Left renal pelvis (tissue), 4 donors: ENCODE measurements around the gene METRN. TPM values are rescaled to one million over a fixed set of nuclear protein-coding genes. Genes with fewer than 3 reads are reported as not detected.
"Not testable (repeated sequence)": the region's sequence is repeated elsewhere in the genome, so short reads cannot be mapped to it uniquely, and the experiment has no call there.

Source experiments
- DNase-seq, 4 donors: peaks; one replicate each; pipeline ENCODE4 v3.0.0-alpha.2; 2013; ENCODE audit warnings: low read depth in 4 of 4, low spot score in 3 of 4
- polyA plus RNA-seq, 4 donors: library from polyadenylated mRNA; unstranded; fragments of 120-200 nt; gene quantifications; one replicate each; pipeline ENCODE4 v1.2.1, GENCODE V29; 2013; ENCODE audit not compliant: insufficient read length in 4 of 4

METRN gene
- polyA plus RNA-seq, 4 donors = 5.2 to 12.1 (median 9.2) TPM

DNA sequence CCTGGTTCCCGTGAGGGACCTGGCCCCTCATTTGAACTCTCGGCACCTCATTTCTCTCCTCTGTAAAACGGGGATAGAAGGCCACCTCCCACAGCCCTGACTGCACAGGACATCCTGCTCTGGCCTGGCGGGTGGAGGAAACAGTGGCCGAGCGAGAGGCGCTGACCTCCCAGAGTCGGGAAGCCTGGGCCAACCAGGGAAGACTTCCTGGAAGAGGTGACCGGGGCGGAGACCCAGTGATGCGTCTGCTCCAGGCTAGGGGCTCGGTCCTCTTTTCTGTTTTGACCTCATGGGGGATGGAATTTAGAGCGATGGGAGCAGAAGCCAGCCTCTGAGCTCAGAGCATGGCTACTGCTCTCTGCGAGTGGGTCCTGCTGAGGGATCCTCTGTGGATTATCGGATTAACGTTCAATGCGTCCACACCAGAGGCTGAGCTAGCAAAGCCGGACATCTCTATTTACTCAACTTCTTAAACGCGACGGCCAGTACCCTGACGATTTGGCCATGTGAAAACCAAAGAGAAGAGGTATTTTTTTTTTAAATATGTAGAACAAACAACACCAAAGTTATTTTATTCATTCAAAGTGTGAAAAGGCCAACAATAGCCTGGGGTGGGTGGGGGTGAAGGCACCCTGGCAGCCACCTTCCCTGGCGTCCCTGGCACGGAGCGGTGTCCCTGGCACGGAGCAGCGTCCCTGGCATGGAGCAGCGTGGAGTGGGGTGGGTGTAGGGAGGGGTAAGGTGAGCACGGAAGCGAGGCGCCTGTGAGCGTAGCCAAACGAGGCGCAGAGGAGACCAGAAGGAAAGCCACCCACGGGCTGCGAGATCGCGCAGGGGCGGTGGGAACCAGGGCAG, 36.5 kb downstream of the METRN start:
- DNase-seq = no peak

DNA sequence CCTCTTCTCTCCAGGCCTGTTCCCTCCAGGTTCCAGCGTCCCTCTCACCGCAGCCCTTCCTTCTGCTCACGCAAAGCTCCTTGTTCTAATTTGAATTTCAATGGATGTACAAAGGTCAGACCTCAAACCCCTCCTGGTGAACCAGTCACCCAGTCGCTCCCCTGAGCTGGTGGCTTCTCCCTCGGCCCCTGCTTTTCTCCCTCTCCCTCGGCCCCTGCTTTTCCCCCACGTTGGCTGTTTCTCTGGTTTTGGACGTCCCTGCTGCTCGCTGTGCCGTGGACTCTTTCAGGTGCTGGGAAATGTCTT, 37.0 kb downstream of the METRN start:
- DNase-seq = no peak

DNA sequence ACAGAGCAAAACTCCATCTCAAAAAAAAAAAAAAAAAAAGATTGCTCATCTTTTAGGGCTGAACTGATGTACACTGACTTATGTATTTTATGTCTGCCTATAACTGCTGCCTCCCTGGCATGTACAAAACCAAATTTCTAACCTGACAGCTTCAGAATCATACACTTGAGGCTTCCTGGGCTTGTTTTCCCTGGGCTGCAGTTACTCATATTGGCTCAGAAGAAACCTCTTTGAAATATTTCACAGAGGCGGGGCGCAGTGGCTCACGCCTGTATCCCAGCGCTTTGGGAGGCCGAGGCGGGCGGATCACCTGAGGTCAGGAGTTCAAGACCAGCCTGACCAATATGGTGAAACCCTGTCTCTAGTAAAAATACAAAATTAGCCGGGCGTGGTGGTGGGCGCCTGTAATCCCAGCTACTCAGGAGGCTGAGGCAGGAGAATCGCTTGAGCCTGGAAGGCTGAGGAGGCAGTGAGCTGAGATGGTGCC, 39.2 kb downstream of the METRN start:
- not testable (repeated sequence) for DNase-seq

DNA sequence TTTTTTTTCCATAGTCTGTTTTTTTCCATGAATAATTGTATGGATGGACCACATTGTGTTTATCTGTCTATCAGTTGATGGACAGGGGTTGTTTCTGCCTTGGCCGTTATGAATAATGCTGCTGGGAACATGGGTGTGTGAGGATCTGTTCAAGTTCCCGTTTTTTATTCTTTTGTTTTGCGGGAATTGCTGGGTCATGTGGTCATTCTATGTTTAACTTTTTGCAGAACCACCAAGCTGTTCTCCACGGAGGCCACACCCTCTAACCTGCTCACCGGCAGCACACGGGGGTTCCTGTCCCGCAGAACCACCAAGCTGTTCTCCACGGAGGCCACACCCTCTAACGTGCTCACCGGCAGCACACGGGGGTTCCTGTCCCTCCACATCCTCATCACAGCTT, 39.7 kb downstream of the METRN start:
- no peak for DNase-seq

DNA sequence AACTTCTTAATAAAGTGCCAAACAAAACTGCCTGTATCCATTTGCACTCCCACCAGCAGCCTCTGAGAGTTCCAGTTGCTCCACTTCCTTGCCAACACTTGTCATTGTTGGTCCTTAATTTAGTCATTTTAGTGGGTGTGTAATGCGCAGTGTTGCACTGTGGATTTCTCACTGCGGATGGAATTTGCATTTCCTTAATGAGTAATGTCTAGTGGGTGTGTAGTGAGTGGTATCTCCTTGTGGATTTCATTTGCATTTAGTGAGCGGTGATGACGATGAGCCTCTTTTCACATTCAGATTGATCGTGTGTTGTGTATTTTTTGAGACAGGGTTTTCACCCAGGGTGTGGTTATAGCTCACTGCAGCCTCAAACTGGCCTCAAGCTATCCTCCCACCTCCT, 41.5 kb downstream of the METRN start:
- DNase-seq = no peak

DNA sequence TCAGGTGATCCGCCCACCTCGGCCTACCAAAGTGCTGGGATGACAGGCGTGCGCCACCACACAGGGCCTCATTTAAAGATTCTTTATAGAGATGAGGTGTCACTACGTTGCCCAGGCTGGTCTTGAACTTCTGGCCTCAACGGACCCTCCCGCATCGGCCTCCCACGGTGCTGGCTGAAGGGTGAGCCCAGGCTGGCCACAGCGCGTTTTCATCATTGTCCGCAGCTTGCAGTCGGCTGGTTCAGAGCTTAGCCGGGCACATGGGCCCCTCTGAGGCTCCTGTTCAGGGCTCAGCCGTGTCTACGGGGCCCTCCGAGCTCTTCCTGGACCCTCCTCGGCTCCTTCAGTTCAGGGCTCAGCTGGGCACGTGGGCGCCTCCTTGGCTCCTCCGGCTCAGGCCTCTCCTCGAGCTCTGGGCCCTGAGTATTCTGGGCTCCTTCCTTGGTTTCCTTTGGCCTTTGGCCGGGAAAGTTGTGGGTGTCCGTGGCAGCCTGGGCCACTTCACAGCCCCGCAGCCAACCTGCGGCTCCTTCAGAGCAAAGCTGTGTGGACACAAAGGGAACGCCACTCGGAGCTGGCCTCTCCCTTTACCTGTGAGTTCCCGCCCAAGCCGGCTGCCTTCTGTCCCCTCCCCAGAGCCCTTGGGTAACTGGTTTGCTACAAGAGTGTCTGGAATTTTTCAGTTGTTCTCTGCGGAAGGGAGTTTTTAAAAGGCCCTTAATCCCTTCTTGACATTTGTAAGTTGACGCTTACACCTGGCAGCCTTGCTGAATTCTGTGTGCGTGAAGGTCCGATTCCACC, 44.4 kb downstream of the METRN start:
- no peak for DNase-seq

DNA sequence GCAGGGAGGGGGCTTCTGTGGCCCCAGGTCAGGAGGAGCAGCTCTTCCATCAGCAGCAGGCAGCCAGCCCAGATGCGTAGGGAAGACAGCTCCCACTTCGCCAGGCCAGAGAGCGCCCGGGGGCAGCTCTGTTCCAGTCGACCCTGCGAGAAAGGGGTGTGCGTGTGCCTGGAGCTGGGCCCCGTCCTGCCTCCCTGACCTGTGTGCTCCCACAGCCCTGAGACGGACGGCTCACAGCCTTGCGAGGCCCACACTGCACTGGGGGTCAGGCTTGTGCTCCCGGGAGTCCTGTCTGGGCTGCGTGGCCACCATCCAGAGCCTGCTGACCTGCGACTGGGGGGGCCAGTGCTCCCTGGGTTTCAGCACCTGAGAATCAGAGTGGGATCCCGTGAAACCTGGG, 45.1 kb downstream of the METRN start:
- no peak for DNase-seq

DNA sequence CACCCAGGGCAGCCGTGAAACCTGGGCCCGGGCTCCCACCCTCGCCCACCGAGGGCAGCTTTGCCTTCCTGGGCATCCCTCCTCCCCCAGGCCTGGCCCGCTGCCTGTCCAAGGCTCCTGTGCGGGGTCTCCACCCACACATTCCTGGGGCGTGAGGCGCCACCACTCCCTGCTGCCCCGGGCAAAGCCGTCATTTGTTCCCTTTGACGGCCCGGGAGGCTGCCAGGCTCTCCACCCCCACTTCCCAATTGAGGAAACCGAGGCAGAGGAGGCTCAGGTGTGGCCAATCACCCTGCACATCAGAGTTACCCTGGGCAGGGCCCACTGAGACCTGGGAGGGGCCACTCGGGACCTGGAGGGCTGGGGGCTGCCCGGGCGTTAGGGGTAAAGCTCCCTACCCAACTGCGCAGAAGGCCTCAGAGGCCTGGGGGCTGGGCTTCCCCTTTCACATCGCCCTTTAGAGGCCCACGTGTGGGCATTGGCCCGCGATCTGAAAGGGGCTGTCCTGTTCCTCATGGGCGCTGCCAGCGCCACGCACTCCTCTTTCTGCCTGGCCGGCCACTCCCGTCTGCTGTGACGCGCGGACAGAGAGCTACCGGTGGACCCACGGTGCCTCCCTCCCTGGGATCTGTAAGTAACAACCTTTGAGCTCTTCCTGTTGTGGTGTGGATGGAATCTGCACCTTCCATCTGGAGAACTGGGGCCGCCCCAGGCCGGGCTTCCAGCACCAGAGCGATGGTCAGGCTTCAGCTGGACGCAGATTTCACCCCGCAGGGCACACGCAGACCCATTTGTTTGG, 45.8 kb downstream of the METRN start, which contains the start of gene MSLN:
Gene MSLN, plus strand, starts transcription at position 190 of the 799 bp plus-strand sequence. CDS start 1,947 bp downstream, outside the sequence.
- DNase-seq = no peak

DNA sequence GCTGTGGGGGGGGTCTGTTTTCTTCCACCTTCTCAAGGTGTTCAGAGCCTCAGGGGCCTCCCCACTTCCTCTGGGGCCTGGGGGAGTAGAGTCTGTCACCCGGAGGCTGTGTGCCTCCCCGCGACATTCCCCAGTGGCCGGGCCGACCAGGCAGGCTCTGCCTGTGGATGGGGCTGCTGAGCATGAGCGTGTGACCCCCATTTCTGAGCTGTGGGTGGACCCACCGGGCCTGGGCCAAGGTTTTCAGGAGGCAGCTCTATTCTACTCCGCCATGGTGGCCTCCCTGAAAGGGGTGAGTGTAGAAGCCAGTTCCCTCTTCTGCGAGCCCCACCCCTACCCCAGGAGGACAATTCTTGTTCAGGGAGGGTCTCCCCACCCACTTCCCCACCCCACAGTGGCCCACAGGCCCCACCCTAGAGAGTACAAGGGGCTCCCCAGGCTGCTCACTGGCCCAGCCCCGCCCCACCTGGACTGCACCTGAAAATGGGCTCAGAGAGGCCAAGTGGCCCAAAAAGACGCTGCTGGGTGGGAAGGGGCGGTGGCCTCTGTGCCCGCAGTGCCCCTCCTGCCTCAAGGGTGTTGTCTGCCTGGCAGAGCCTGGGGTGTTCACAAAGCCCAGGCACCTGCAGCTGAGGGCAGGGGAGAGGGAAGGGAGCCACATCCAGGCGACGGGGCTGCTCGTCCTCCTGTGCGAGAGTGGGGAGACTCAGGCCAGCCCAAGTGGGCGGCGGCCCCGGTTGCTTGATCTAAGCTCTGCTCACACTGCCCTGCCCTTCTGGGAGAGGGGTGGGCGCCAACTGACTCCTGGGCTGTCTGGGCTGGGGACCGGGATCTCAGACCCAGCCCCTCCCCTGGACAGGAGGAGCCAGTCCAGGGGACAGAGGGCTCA, 47.0 kb downstream of the METRN start:
- no peak for DNase-seq

DNA sequence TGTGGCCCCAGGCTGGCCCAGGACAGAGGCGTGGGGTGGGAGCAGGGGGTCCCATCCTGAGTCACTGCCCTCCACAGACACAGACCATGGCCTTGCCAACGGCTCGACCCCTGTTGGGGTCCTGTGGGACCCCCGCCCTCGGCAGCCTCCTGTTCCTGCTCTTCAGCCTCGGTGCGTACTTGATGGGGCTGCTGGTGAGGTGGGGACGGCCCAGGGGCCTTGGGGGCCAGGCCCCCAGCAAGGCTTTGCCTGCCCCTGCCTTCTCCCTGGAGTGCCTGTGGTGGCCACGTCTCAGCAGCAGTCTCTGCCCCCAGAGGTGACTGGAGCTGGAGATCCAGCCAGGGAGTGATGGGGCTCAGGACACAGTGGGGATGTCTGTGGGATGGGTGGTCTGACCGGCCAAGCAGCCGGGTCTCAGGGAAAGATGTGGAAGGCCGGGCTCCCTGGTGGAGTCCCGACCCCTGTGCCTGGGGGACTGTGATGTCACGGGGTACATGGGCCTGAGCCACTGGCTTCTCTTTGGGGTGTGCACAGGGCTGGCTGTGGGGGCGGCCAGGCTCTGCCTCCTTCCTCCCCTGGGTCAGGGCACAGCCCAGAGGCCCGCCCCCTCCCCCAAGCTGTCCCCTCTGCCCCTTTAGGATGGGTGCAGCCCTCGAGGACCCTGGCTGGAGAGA, 47.8 kb downstream of the METRN start:
- no peak for DNase-seq

DNA sequence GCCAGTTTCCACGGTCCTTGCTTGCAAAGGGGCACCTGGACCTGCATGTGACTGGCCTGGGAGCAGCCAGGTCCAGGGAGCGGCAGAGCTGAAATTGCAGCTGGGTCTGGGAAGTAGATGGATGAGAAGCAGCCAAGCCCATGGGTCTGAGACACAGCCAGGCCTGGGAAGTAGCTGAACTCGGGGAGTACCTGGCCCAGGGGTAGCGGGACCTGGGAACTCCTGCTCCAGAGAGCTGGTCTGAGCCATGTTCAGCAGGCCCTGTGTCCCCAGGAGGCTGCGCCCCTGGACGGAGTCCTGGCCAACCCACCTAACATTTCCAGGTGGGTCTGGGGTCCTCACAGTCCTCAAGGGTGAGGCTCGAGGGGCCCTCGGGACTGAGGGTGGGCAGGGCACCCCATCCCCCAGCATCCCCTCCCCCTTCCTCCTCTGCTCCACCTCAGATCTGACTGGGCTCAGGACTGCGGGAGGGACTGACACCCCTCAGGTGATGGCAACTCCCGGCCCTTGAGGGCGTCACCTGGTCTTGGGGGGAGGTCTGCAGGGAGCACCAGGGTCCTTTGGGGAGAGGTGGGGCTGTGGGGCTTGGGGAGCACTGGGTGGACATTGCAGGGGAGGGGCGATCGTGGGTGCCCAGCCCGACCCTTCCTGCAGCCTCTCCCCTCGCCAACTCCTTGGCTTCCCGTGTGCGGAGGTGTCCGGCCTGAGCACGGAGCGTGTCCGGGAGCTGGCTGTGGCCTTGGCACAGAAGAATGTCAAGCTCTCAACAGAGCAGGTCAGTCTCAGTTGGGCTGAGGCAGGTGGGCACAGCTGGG, 48.7 kb downstream of the METRN start:
- no peak for DNase-seq

DNA sequence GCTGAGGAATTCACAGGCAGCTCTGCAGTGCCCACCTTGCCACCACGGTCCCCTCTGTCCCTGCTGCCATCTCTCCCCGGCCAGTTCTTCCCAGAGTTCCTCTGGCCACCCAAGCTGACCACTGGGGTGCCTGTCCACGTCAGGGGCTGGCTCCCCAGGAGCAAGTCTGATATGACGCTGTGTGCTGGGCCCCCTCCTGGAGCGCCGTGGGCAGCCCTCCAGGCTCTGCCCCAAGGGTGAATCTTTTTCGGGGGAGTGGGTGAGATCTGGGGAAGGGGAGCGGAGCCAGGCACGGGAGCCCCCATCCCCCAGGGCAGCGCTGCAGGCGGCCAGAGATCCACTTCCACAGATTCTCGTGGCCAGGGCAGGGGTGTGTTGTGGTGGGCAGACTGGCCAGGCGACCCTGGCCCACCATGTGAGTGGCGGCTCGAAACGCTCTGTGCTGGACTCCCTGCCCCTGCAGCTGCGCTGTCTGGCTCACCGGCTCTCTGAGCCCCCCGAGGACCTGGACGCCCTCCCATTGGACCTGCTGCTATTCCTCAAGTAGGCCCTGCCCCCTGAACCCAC, 49.3 kb downstream of the METRN start:
- DNase-seq = no peak

DNA sequence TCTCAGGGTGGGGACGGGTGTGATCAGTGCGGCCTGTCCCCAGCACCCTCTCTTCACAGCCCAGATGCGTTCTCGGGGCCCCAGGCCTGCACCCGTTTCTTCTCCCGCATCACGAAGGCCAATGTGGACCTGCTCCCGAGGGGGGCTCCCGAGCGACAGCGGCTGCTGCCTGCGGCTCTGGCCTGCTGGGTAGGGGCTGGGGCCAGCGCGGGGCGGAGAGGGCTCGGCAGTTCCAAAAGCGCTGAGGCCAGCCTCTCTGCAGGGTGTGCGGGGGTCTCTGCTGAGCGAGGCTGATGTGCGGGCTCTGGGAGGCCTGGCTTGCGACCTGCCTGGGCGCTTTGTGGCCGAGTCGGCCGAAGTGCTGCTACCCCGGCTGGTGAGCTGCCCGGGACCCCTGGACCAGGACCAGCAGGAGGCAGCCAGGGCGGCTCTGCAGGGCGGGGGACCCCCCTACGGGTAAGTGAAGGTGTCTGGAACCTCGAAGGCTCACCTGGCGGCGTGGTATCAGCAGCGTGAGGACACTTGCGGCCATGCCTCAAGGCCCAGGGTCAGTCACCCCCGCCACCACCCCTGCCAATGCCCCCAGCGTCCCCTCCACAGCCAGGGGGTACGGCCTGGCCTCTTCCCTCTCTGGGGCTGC, 50.0 kb downstream of the METRN start:
- DNase-seq = no peak

DNA sequence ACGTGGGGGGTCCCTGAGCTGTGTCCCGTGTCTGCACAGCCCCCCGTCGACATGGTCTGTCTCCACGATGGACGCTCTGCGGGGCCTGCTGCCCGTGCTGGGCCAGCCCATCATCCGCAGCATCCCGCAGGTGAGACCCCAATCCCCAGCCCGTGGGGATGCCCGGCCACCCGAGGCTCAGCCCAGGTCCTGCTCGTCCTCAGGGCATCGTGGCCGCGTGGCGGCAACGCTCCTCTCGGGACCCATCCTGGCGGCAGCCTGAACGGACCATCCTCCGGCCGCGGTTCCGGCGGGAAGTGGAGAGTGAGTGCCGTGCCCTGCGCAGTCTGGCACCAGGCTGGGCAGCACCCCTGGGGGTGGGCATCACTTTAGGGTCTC, 50.6 kb downstream of the METRN start:
- DNase-seq = no peak

DNA sequence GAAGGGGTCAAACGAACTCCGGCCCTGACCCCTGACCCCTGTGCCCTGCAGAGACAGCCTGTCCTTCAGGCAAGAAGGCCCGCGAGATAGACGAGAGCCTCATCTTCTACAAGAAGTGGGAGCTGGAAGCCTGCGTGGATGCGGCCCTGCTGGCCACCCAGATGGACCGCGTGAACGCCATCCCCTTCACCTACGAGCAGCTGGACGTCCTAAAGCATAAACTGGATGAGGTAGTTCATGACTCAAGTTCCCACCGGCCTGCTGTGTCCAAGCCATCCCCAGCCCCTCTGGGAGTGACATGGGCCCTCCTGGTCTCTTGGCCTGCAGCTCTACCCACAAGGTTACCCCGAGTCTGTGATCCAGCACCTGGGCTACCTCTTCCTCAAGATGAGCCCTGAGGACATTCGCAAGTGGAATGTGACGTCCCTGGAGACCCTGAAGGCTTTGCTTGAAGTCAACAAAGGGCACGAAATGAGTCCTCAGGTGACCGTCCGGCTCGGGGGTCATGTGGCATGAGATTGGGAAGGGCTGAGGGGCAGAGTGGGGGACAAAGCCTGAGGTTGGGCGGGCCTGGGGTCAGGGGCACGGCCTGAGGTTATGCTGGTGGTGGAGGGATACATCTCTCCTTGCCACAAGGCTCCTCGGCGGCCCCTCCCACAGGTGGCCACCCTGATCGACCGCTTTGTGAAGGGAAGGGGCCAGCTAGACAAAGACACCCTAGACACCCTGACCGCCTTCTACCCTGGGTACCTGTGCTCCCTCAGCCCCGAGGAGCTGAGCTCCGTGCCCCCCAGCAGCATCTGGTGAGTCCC, 51.3 kb downstream of the METRN start:
- DNase-seq = no peak

DNA sequence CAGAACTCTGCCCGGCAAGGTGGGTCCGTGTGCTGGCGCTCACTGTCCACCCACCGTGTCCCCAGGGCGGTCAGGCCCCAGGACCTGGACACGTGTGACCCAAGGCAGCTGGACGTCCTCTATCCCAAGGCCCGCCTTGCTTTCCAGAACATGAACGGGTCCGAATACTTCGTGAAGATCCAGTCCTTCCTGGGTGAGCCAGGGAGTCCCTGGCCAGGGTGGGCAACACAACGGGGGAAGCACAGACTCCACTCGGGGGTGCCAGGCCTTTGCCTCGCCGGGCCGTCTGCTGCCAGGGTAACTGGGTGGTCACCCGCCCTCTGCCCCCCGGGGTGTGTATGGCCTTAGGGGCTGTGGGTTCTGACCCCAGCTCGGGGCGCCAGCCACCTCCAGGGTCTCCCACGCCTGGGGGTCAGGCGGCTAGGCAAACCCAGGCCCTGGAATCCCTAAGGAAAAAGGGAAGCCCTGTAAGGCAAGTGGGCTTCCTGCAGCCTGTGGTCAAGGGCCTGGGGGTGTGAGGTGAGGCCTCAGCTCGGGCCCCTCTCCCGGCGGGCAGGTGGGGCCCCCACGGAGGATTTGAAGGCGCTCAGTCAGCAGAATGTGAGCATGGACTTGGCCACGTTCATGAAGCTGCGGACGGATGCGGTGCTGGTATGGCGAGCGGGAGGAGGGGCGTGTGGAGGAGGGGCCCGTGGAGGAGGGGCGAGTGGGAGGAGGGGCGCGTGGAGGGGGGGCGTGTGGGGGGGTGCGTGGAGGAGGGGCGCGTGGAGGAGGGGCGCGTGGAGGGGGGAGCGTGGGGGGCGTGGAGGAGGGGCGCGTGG, 52.1 kb downstream of the METRN start:
- no peak for DNase-seq
